ES-I3 (cell line): ENCODE data around the gene KRTAP16-1.
"Not testable (repeated sequence)": the region's sequence is repeated elsewhere in the genome, so short reads cannot be mapped to it uniquely, and the experiment has no call there.

Experiments used
- H3K36me3 ChIP-seq: 2 replicates; pipeline ENCODE4 v1.6.1; 2013; ENCODE audit warnings: mild to moderate bottlenecking, low read length, control low read depth, moderate library complexity; ENCODE audit not compliant: insufficient read depth
- H3K4me1 ChIP-seq: 2 replicates; pipeline ENCODE4 v1.6.1; 2013; ENCODE audit warnings: mild to moderate bottlenecking, control low read depth, low read length; ENCODE audit not compliant: insufficient read depth
- H3K9ac ChIP-seq: 2 replicates; pipeline ENCODE4 v1.6.1; 2013; ENCODE audit warnings: low read depth, mild to moderate bottlenecking, low read length, moderate library complexity
- H3K9me3 ChIP-seq: 2 replicates; pipeline ENCODE4 v1.6.1; 2013; ENCODE audit warnings: mild to moderate bottlenecking, low read length, moderate library complexity; ENCODE audit not compliant: control insufficient read depth, insufficient read depth

The KRTAP16-1 gene, protein sequence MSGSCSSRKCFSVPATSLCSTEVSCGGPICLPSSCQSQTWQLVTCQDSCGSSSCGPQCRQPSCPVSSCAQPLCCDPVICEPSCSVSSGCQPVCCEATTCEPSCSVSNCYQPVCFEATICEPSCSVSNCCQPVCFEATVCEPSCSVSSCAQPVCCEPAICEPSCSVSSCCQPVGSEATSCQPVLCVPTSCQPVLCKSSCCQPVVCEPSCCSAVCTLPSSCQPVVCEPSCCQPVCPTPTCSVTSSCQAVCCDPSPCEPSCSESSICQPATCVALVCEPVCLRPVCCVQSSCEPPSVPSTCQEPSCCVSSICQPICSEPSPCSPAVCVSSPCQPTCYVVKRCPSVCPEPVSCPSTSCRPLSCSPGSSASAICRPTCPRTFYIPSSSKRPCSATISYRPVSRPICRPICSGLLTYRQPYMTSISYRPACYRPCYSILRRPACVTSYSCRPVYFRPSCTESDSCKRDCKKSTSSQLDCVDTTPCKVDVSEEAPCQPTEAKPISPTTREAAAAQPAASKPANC

GRCh38 chr17:41308918-41309359 is at the start of gene KRTAP16-1:
Gene KRTAP16-1, minus strand, starts transcription at chr17:41309309. Its CDS starts 56 bp downstream, at chr17:41309253.
- Histone ChIP-seq H3K36me3 (no peaks in the 10 kb centered on the region), H3K9ac (no peak within 1 kb of the TSS), H3K9me3 (no peaks in the 10 kb centered on the region), H3K4me1 (no peaks in the 10 kb centered on the region)

- no peaks in the 10 kb centered on the region for H3K36me3 ChIP-seq
- H3K9me3 ChIP-seq, result no peaks in the 10 kb centered on the region
- no peak overlapping the region for H3K9ac ChIP-seq
- no peaks in the 10 kb centered on the region for H3K4me1 ChIP-seq
Measured at GRCh38 chr17:41354536-41354935, 45.4 kb upstream of the KRTAP16-1 start.

DNA sequence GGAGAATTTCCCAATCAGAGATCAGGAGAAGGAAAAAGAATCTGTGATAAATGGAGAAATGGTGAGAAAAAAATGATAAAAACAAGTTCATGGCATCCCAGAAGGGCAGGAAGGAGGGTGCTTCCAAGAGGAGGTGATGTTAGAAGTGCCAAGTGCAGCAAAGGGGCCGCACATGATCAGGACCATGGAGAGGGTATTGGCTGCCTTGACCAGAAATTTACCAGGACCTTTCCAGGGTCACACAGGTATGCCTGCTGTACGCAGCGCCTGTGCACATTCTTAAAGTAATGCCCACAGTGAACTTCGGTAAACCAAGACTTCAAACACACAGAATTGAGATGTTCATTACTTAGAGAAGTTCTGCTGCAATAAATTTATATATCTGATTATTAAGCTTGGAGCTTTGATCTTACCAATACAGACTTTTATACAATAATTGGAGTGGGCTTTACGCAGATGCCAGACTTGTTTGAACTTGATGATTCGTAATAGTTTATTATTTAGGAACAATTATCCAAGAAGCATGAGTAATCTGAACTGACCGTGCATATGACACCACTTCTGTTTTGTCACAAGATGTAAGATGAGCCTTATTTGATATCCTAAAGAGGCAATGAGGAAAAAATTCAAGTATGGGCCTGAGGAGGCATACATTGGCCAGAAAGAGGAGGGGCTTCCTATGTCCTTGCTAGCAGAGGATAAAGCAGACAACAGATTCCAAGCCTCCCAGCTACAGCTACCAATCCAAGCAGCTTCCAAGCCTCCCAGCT is 43.7 kb upstream of the KRTAP16-1 start:
- H3K4me1 ChIP-seq, result no peaks in the 10 kb centered on the region
- no peak overlapping the region for H3K9ac ChIP-seq
- no peaks in the 10 kb centered on the region for H3K9me3 ChIP-seq
- no peaks in the 10 kb centered on the region for H3K36me3 ChIP-seq

DNA sequence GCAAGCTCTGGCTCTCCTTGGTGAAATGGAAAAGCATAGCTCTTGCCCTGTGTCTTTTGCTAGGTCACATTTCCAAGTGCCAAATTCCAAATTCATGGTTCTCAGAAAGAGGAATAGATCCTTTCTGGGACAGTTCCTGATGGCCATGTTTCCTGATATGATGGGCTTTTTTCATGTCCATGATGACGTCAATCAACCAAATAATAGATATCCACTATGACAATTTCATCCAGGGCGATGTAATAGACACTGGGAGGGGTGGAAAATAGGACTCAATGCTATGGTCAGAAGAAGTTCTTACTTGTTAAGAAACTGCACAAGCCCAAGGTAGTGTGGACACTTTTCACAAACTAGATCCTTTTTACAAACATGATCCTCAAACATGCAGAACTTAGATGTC is 42.1 kb upstream of the KRTAP16-1 start:
- H3K4me1 ChIP-seq, result no peaks in the 10 kb centered on the region
- no peaks in the 10 kb centered on the region for H3K36me3 ChIP-seq
- no peak overlapping the region for H3K9ac ChIP-seq
- no peaks in the 10 kb centered on the region for H3K9me3 ChIP-seq

DNA sequence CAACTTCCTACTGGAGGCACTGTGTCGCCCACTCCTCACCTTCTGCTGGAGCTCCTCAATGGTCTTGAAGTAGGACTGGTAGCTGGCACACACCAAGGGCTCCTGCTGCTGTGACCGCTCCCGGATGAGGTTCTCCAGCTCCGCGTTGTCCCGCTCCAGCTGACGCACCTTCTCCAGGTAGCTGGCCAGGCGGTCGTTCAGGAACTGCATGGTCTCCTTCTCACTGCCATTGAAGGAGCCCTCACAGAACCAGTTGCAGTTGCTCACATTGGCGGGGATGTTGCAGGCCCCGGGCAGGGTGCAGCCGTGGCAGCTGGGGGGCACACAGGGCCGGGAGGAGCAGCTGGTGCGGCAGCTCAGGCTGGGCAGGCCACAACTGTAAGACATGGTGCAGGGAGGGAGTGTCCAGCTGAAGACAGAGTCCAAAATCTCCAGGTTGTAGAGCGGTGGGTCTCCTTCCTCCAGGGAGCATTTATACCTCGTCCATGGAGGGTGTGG is 41.3 kb upstream of the KRTAP16-1 start, which contains the start of gene KRT33A:
TSS of gene KRT33A (minus strand) at position 448 of the 498 bp plus-strand sequence. CDS start at position 387, 61 bp downstream.
- not testable (repeated sequence) for H3K9me3 ChIP-seq, H3K36me3 ChIP-seq, H3K9ac ChIP-seq, H3K4me1 ChIP-seq

GRCh38 chr17:41347869-41348760 is 39.0 kb upstream of the KRTAP16-1 start:
- Histone ChIP-seq H3K36me3 (no peaks in the 10 kb centered on the region), H3K9ac (no peak overlapping the region), H3K9me3 (no peaks in the 10 kb centered on the region), H3K4me1 (no peaks in the 10 kb centered on the region)

GRCh38 chr17:41346421-41346820 is 37.3 kb upstream of the KRTAP16-1 start:
- not testable (repeated sequence) for H3K9me3 ChIP-seq, H3K9ac ChIP-seq, H3K36me3 ChIP-seq

DNA sequence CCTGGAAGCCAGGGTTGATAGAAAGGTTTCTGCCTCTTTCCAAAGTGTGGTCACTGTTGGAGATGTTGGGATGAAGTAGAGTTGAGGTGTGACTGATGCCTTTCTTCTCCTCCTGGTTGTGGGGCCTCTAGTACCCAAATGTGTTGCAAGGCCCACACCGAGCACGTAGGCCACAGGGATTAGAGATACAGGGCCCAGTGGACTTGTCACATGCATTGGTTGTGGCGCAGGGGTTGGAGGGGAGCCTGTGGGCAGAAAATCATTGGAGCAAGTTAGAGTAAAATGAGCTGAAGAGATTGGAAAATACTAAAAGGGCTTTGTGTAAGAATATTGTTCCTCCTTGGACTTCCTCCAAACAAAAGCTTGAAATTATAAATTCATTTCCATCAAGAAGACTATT is 36.9 kb upstream of the KRTAP16-1 start:
- Histone ChIP-seq H3K9ac (no peak overlapping the region), H3K36me3 (no peaks in the 10 kb centered on the region), H3K9me3 (no peaks in the 10 kb centered on the region), H3K4me1 (no peaks in the 10 kb centered on the region)

More at GRCh38 chr17:41346421-41346820, 37.3 kb upstream of the KRTAP16-1 start:
- H3K4me1 ChIP-seq, result not testable (repeated sequence)

DNA sequence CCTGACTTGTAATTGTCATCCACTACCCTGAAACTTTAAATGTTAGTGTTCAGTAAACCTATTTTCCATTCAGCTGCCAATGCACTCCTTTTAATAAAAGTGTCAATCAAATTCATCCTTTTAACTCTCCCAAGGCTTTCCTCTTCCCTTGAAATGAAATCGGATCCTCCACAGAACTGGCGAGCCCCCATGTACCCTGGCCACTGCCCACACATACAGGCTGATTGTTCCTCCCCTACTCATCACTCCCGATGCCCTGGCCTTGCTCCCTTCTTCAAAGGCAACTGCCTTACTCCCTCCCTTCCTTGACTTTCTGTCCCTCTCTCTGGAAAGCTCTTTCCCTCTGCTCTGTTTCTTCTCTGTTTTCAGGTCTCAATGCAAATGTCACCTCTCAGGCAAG is 33.9 kb upstream of the KRTAP16-1 start:
- no peaks in the 10 kb centered on the region for H3K4me1 ChIP-seq
- no peaks in the 10 kb centered on the region for H3K9me3 ChIP-seq
- no peak overlapping the region for H3K9ac ChIP-seq
- no peaks in the 10 kb centered on the region for H3K36me3 ChIP-seq

DNA sequence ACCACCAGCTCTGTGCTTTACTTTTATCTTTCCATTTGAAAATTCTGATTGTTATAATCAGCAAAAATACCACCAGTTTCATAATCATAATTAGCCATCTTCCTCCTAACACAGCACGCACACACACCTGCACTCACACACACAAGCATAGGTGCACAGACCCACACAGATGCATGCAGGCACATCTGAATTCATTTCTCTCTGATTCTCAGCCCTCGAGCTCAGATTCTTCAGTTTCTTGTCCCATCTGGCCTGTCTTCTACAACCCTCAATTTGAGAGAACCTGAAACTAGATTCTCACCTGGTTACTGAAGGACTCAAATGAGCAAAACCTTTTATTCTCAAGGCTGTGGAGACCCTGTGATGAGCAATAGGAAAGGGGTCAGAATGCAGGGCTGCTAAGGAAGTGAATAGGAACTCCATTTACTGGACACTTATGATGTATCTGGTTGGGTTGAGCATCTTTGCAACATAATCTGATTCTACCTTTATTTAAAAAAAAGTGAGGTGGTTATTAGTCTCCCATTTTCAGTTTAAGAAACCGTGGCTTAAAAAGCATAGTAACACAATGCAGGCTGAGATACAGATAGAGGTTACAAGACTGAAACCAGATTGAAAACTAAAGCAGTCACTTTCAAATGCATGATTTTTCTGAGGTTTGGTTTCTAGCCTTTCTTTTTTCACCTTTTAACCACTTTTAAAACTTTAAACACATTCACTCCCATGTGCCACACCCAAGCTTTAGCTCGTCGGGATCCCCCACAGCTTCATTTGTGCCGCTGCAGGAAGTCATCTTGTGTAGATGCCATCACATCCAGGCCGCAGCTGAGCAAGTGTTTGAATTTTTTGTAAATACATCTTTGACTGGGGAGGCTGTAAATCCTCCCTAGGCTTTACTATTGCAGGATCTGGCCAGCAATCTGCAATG is 32.1 kb upstream of the KRTAP16-1 start:
- H3K4me1 ChIP-seq, result no peaks in the 10 kb centered on the region
- no peaks in the 10 kb centered on the region for H3K36me3 ChIP-seq
- H3K9ac ChIP-seq, result no peak overlapping the region
- H3K9me3 ChIP-seq, result no peaks in the 10 kb centered on the region

DNA sequence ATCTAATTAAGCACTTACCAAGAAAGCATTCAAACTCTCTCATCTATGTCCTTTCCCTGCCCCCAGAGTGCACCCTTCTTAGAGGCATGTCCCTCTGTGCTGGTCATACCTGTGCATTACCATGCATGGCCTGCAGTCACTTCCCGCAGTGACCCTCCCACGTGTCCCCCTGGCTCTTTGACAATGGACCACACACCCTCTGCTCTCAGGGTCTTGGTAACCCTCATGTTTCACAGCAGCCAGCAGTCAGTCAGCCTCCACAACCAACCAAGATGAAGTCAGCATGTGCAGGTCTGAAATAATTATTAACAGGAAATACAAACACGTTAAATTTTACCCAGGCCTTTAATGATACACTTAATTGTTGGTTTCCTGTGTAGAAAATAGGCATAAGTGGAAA is 31.4 kb upstream of the KRTAP16-1 start:
- H3K4me1 ChIP-seq, result no peaks in the 10 kb centered on the region
- no peaks in the 10 kb centered on the region for H3K36me3 ChIP-seq
- no peak overlapping the region for H3K9ac ChIP-seq
- H3K9me3 ChIP-seq, result no peaks in the 10 kb centered on the region

DNA sequence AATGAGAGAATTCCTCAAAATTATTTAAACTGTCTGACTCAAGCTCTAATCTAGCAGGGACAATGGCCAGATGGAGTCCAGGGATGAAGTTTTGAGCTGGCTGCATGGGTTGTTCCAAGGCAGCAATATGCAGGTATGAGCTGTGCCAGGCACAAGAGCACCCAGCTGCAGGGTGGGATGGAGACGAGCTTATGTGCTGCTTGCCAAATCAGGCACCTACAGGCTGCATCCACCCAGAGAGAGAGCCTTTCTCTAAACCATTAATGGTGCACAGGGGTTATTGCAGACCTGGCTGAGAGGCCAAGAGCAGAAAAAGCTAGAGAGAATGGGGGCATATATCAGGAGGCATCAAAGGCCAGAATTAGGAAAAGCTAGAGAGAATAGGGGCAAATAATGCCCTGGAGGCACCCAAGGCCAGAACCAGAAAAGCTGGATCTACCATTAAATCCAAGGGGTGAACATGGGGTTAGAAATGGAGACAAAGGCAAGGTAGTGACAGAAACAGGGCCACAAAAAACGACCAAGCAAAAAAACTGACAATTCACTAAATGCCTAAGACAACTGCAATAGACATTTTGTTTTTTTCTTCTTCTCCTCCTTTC is 30.6 kb upstream of the KRTAP16-1 start:
- Histone ChIP-seq H3K9ac (no peak overlapping the region), H3K9me3 (no peaks in the 10 kb centered on the region), H3K36me3 (no peaks in the 10 kb centered on the region), H3K4me1 (no peaks in the 10 kb centered on the region)
